ENCODE results near the gene PHF12.

PHF12 gene

GRCh38 chr17:28975031-28975430 lies 23.7 kb upstream of the PHF12 start:
- no peak for DNase-seq

- DNase-seq: no peak
These were observed 23.1 kb upstream of the PHF12 start for GRCh38 chr17:28974451-28974850.

GRCh38 chr17:28973425-28973824 lies 22.1 kb upstream of the PHF12 start:
- DNase-seq: no peak

GRCh38 chr17:28972437-28972836 lies 21.1 kb upstream of the PHF12 start:
- no peak for DNase-seq

GRCh38 chr17:28970879-28971278 lies 19.6 kb upstream of the PHF12 start:
- DNase-seq: no peak

- peak; percentile 33 for DNase-seq
These were observed 18.5 kb upstream of the PHF12 start for GRCh38 chr17:28969706-28970393.

GRCh38 chr17:28968914-28969295 lies 17.6 kb upstream of the PHF12 start:
- no peak for DNase-seq

GRCh38 chr17:28968231-28968913 lies 17.1 kb upstream of the PHF12 start:
- DNase-seq: no peak

GRCh38 chr17:28967221-28968135 lies 16.2 kb upstream of the PHF12 start:
- no peak for DNase-seq

GRCh38 chr17:28963841-28964240 lies 12.5 kb upstream of the PHF12 start:
- DNase-seq: no peak

- DNase-seq: no peak
These were observed 11.8 kb upstream of the PHF12 start for GRCh38 chr17:28963055-28963611.

GRCh38 chr17:28961391-28961790 lies 10.1 kb upstream of the PHF12 start:
- DNase-seq: no peak

GRCh38 chr17:28960256-28961061 lies 9.1 kb upstream of the PHF12 start:
- no peak for DNase-seq

- no peak for DNase-seq
These were observed 8.2 kb upstream of the PHF12 start for GRCh38 chr17:28959471-28959871.

GRCh38 chr17:28958820-28959455 lies 7.6 kb upstream of the PHF12 start:
- no peak for DNase-seq

- DNase-seq: no peak
These were observed 6.7 kb upstream of the PHF12 start for GRCh38 chr17:28957992-28958355.

GRCh38 chr17:28957277-28957991 lies 6.1 kb upstream of the PHF12 start:
- DNase-seq: no peak

- DNase-seq: no peak
These were observed 5.5 kb upstream of the PHF12 start for GRCh38 chr17:28956861-28957260.

GRCh38 chr17:28956112-28956511 lies 4.8 kb upstream of the PHF12 start:
- DNase-seq: no peak

GRCh38 chr17:28955408-28955807 lies 4.1 kb upstream of the PHF12 start:
- DNase-seq: no peak

GRCh38 chr17:28954886-28955285 lies 3.6 kb upstream of the PHF12 start:
- DNase-seq: no peak

All from NCI-H146 (cell line).